Endothelial cell of umbilical vein (primary cell): ENCODE measurements around the gene AUTS2. TPM values are rescaled to one million over a fixed set of nuclear protein-coding genes. Genes with fewer than 3 reads are reported as not detected.

Source experiments
- BruUV-seq: library from RNA; stranded (reverse); fragments of 400-500 nt; replicated peaks from 2 replicates; lab custom pipeline; 2021; lab: Mats Ljungman, UMichigan
- CTCF ChIA-PET: fragments of 300-600, 350-600 bp; sonication (Branson Sonifier 250); formaldehyde crosslinking; loops from one replicate; lab custom pipeline; 2021; ENCODE audit warnings: antibody characterized with exemption, inconsistent platforms; lab: Charles Lee
- POLR2A ChIA-PET: fragments of 300-600, 350-600 bp; sonication (Branson Sonifier 250); formaldehyde crosslinking; loops from one replicate; lab custom pipeline; 2021; ENCODE audit warnings: antibody characterized with exemption, inconsistent platforms; lab: Charles Lee
- DNase-seq: peaks from one replicate; pipeline ENCODE4 v3.0.0-alpha.2; 2011; ENCODE audit warnings: low read depth, low spot score
- FAIRE-seq: peaks from 2 replicates; lab custom pipeline; 2011; peaks lifted over from hg19 to GRCh38; lab: Jason Lieb, UNC
- H2AFZ ChIP-seq: 2 replicates; pipeline ENCODE4 v1.6.0; 2012; ENCODE audit warnings: low read depth, low read length, control low read depth, inconsistent platforms
- H3K27ac ChIP-seq: 2 replicates; pipeline ENCODE4 v1.5.1; 2011; ENCODE audit warnings: low read depth, mild to moderate bottlenecking, control low read depth, low read length, moderate library complexity; ENCODE audit not compliant: insufficient read depth
- H3K27me3 ChIP-seq, 2 experiments: 2 replicates each; pipeline versions ENCODE4 v1.6.0 to v1.6.1; 2011; ENCODE audit warnings: low read length in 2 of 2, mixed read lengths in 1 of 2; ENCODE audit not compliant: control insufficient read depth in 2 of 2, insufficient read depth in 2 of 2
- H3K36me3 ChIP-seq, 2 experiments: 2 replicates in 1 of 2; 3 replicates in 1 of 2; pipeline ENCODE4 v1.5.1; 2011; ENCODE audit warnings: low read length in 2 of 2, mild to moderate bottlenecking in 1 of 2, moderate library complexity in 1 of 2; ENCODE audit not compliant: control insufficient read depth in 2 of 2, insufficient read depth in 2 of 2; ENCODE audit errors: extremely low read depth in 1 of 2
- H3K4me1 ChIP-seq: 3 replicates; pipeline ENCODE4 v1.5.1; 2011; ENCODE audit warnings: mild to moderate bottlenecking, low read length; ENCODE audit not compliant: control insufficient read depth, insufficient read depth; ENCODE audit errors: extremely low read depth
- H3K4me2 ChIP-seq: 2 replicates; pipeline ENCODE4 v1.6.1; 2011; ENCODE audit warnings: low read length, control low read depth, mixed read lengths; ENCODE audit not compliant: insufficient read depth
- H3K4me3 ChIP-seq, 3 experiments: fragments of 200-600 bp in 1 of 3; sonication (generic), shearing (Covaris generic) in 1 of 3; replicated peaks in 1 of 3; 2 replicates each; pipeline ENCODE4 v1.5.1; 2011 to 2016; ENCODE audit warnings: control low read depth in 3 of 3, low read length in 3 of 3, mild to moderate bottlenecking in 2 of 3, inconsistent platforms in 1 of 3, low read depth in 1 of 3, moderate library complexity in 1 of 3; ENCODE audit not compliant: insufficient read depth in 1 of 3
- H3K79me2 ChIP-seq: 2 replicates; pipeline ENCODE4 v1.6.0; 2012; ENCODE audit warnings: low read length, inconsistent platforms; ENCODE audit not compliant: control insufficient read depth, insufficient read depth
- H3K9ac ChIP-seq: replicated peaks from 2 replicates; pipeline ENCODE3; 2011; ENCODE audit warnings: low read length, control low read depth; ENCODE audit not compliant: insufficient read depth; ENCODE audit errors: extremely low read depth
- H3K9me1 ChIP-seq: replicated peaks from 3 replicates; pipeline ENCODE4 v1.6.0; 2011; ENCODE audit warnings: mild to moderate bottlenecking, low read length; ENCODE audit not compliant: control insufficient read depth, insufficient read depth; ENCODE audit errors: extremely low read depth
- H3K9me3 ChIP-seq: replicated peaks from 2 replicates; pipeline ENCODE4 v1.5.1; 2012; ENCODE audit warnings: low read length, inconsistent platforms; ENCODE audit not compliant: control insufficient read depth, insufficient read depth
- H4K20me1 ChIP-seq: replicated peaks from 2 replicates; pipeline ENCODE3; 2011; ENCODE audit warnings: mild to moderate bottlenecking, low read length; ENCODE audit not compliant: control insufficient read depth, insufficient read depth; ENCODE audit errors: extremely low read depth
- EZH2 ChIP-seq: IDR thresholded peaks from 2 replicates; pipeline ENCODE4 v1.6.1; 2012; ENCODE audit warnings: borderline replicate concordance, low read depth, mild to moderate bottlenecking, moderate library complexity, low read length, inconsistent platforms; ENCODE audit not compliant: severe bottlenecking
- FOS ChIP-seq: IDR thresholded peaks from 2 replicates; pipeline ENCODE4 v1.6.1; 2011; ENCODE audit warnings: mild to moderate bottlenecking, low read length, moderate library complexity, borderline replicate concordance; ENCODE audit not compliant: insufficient read depth
- MYC ChIP-seq: IDR thresholded peaks from one replicate; pipeline ENCODE4 v1.6.1; 2011; ENCODE audit warnings: mild to moderate bottlenecking, low read depth, low read length
- POLR2A ChIP-seq: IDR thresholded peaks from 2 replicates; pipeline ENCODE4 v1.6.1; 2012; ENCODE audit warnings: low read depth, mild to moderate bottlenecking, control low read depth, low read length
- dilution Hi-C: fragments of 300-500 bp; cut with MboI; formaldehyde crosslinking; loops from one replicate; pipeline ENCODE4 v1.15.0; 2019; ENCODE audit warnings: low sequenced_read_pairs; ENCODE audit not compliant: extremely low pct_ligation_motif_present
- intact Hi-C: fragments of 100-400 bp; cut with micrococcal nuclease; formaldehyde crosslinking; loops from one replicate; pipeline ENCODE4 v1.10.0; 2022
- polyA plus RNA-seq, 4 experiments: library from polyadenylated mRNA; depleted of rRNA in 3 of 4; stranded (reverse) in 3 of 4; unstranded in 1 of 4; fragments of >200 nt; gene quantifications; 2 replicates each; pipeline versions ENCODE4 v1.2.1 to v1.2.3, GENCODE V29; 2011 to 2012; ENCODE audit warnings: missing spikeins in 1 of 4
- total RNA-seq: library from RNA; stranded (reverse); gene quantifications from 2 replicates; pipeline ENCODE4 v1.2.3, GENCODE V29; 2021
- TF ChIP-seq, protein P1 (sequence below), 2 donors: IDR thresholded peaks; 1 replicate in 1 of 2; 2 replicates in 1 of 2; pipeline ENCODE4 v1.5.1; 2011; ENCODE audit warnings: low read length in 2 of 2, mild to moderate bottlenecking in 2 of 2, moderate library complexity in 2 of 2, control low read depth in 1 of 2, inconsistent platforms in 1 of 2, low read depth in 1 of 2; ENCODE audit not compliant: insufficient read depth in 1 of 2; ENCODE audit errors: extremely low read depth in 1 of 2
- TF ChIP-seq, protein P2 (sequence below): IDR thresholded peaks from 2 replicates; pipeline ENCODE4 v1.6.1; 2011; ENCODE audit not compliant: insufficient read depth, insufficient read length

The AUTS2 gene
- total and polyA plus RNA-seq, 2 donors (not counting 3 experiments of a cell fraction or from before 2014, with no cell fraction given) = 0.59 to 8.0 TPM

DNA sequence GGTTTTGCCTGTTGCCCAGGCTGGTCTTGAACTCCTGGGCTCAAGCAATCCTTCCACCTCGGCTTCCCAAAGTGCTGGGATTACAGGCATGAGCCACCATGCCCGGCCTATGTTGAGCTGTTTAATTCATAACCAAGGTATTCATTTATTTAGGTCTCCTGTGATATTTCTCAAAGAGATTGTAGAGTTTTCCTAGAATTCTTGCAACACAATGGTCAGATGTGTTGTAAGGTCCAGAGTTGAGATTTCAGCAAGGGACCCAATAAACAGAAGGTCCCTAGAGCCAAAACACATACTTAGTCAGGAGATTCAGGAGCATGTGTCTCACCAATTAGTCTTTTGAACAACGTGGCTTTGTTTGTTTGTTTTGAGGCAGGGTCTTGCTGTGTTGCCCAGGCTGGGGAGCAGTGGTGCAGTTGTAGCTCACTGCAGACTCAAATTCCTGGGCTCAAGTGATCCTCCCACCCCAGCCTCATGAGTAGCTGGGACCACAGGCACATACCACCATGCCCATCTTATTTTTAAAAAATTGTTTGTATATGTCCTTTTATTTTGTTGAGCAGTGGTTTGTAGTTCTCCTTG, 1212.4 kb downstream of the AUTS2 start:
- Histone ChIP-seq H3K27me3 (no peaks in the 10 kb centered on the region), H3K9me1 (no peaks in the 10 kb centered on the region), H3K36me3 (no peaks in the 10 kb centered on the region), H3K4me1 (no peaks in the 10 kb centered on the region), H3K4me3 (no peak overlapping the region), H3K79me2 (no peaks in the 10 kb centered on the region), H3K9ac (no peak overlapping the region), H3K9me3 (no peaks in the 10 kb centered on the region), H3K4me2 (no peak overlapping the region), H4K20me1 (no peaks in the 10 kb centered on the region), H2AFZ (no peak overlapping the region), H3K27ac (no peak overlapping the region)
- intact Hi-C loops (no loop called here), dilution Hi-C loops (no loop called here)
- TF ChIP-seq, protein P1, sequence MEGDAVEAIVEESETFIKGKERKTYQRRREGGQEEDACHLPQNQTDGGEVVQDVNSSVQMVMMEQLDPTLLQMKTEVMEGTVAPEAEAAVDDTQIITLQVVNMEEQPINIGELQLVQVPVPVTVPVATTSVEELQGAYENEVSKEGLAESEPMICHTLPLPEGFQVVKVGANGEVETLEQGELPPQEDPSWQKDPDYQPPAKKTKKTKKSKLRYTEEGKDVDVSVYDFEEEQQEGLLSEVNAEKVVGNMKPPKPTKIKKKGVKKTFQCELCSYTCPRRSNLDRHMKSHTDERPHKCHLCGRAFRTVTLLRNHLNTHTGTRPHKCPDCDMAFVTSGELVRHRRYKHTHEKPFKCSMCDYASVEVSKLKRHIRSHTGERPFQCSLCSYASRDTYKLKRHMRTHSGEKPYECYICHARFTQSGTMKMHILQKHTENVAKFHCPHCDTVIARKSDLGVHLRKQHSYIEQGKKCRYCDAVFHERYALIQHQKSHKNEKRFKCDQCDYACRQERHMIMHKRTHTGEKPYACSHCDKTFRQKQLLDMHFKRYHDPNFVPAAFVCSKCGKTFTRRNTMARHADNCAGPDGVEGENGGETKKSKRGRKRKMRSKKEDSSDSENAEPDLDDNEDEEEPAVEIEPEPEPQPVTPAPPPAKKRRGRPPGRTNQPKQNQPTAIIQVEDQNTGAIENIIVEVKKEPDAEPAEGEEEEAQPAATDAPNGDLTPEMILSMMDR (IDR thresholded peaks at IDR 0.05; ENCODE audit: extremely low read depth in 1 of 2, insufficient read depth in 1 of 2, low read depth in 1 of 2, low read length in 2 of 2) = no peak
- TF ChIP-seq, protein P2, sequence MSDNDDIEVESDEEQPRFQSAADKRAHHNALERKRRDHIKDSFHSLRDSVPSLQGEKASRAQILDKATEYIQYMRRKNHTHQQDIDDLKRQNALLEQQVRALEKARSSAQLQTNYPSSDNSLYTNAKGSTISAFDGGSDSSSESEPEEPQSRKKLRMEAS = no peak
- TF ChIP-seq POLR2A (no peak), MYC (no peak), EZH2 (no peak), FOS (no peak)
- no peak for DNase-seq
- ChIA-PET POLR2A (interaction anchor here (0.7 kb wide), 1 partner anchor 997 kb away, joined by 11 read pairs; no protein-coding TSS in a partner anchor), CTCF (no interaction called here)
- FAIRE-seq = no peak
- no TSS peak for BruUV-seq
